Vagina (tissue), 2 donors: Measurements from ENCODE around the gene SPX.

Experiments used
- CTCF ChIP-seq, 3 experiments: fragments of 450-650 bp in 2 of 3; fragments of 200-600 bp in 1 of 3; sonication (generic) in 1 of 3; IDR thresholded peaks; one replicate each; pipeline ENCODE4 v1.5.1; 2017 to 2019; ENCODE audit warnings: antibody characterized with exemption in 3 of 3, mild to moderate bottlenecking in 2 of 3, moderate library complexity in 2 of 3
- POLR2A ChIP-seq, 2 donors: fragments of 450-650 bp; IDR thresholded peaks; one replicate each; pipeline ENCODE4 v1.6.1; 2017; ENCODE audit warnings: antibody characterized with exemption in 2 of 2, mild to moderate bottlenecking in 2 of 2, moderate library complexity in 2 of 2

GRCh38 chr12:21516281-21516680, 9.8 kb upstream of the SPX start:
- no peak for TF ChIP-seq CTCF (IDR thresholded peaks at IDR 0.05)
- TF ChIP-seq POLR2A (IDR thresholded peaks at IDR 0.05) = no peak
